SH-SY5Y (cell line): ENCODE measurements around the gene CORT.

Source experiments
- GATA2 ChIP-seq: IDR thresholded peaks from 2 replicates; pipeline ENCODE4 v1.6.1; 2011; ENCODE audit warnings: mild to moderate bottlenecking, low read depth, low read length
- GATA3 ChIP-seq: IDR thresholded peaks from 2 replicates; pipeline ENCODE4 v1.6.1; 2011; ENCODE audit warnings: low read depth, mild to moderate bottlenecking, low read length, moderate library complexity

The CORT gene

GRCh38 chr1:10489291-10490055, 39.6 kb downstream of the CORT start:
- TF ChIP-seq GATA2 = no peak
- TF ChIP-seq GATA3 = no peak

- no peak for TF ChIP-seq GATA3
- no peak for TF ChIP-seq GATA2
These were observed 40.6 kb downstream of the CORT start for GRCh38 chr1:10490286-10490970.

- TF ChIP-seq GATA3 = no peak
- no peak for TF ChIP-seq GATA2
These were observed 44.6 kb downstream of the CORT start for GRCh38 chr1:10494418-10494753.

- no peak for TF ChIP-seq GATA3
- no peak for TF ChIP-seq GATA2
These were observed 45.1 kb downstream of the CORT start for GRCh38 chr1:10494754-10495474.

GRCh38 chr1:10495475-10495817, 45.6 kb downstream of the CORT start:
- TF ChIP-seq GATA3 (no peak), GATA2 (no peak)

GRCh38 chr1:10495952-10496351, 46.1 kb downstream of the CORT start:
- TF ChIP-seq GATA2 (no peak), GATA3 (no peak)

GRCh38 chr1:10497109-10497508, 47.3 kb downstream of the CORT start:
- TF ChIP-seq GATA2 = no peak

GRCh38 chr1:10498231-10498630, 48.4 kb downstream of the CORT start:
- TF ChIP-seq GATA2 = no peak
- TF ChIP-seq GATA3 = no peak
